GM10266 (cell line): ENCODE results near the gene SCN10A.
A peak's percentile ranks its signal among the peaks of the same experiment; 100 is the strongest.

Source experiments
- DNase-seq: peaks from one replicate; pipeline ENCODE4 v3.0.0; 2012; ENCODE audit errors: extremely low spot score
- TF ChIP-seq, protein P1 (sequence below): IDR thresholded peaks from 2 replicates; pipeline ENCODE4 v1.5.1; 2012; ENCODE audit warnings: mild to moderate bottlenecking, low read depth; ENCODE audit not compliant: control insufficient read depth, insufficient read depth; ENCODE audit errors: missing control alignments

SCN10A gene

GRCh38 chr3:38824349-38824748, 8.3 kb upstream of the SCN10A start:
- TF ChIP-seq, protein P1, sequence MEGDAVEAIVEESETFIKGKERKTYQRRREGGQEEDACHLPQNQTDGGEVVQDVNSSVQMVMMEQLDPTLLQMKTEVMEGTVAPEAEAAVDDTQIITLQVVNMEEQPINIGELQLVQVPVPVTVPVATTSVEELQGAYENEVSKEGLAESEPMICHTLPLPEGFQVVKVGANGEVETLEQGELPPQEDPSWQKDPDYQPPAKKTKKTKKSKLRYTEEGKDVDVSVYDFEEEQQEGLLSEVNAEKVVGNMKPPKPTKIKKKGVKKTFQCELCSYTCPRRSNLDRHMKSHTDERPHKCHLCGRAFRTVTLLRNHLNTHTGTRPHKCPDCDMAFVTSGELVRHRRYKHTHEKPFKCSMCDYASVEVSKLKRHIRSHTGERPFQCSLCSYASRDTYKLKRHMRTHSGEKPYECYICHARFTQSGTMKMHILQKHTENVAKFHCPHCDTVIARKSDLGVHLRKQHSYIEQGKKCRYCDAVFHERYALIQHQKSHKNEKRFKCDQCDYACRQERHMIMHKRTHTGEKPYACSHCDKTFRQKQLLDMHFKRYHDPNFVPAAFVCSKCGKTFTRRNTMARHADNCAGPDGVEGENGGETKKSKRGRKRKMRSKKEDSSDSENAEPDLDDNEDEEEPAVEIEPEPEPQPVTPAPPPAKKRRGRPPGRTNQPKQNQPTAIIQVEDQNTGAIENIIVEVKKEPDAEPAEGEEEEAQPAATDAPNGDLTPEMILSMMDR: no peak

DNA sequence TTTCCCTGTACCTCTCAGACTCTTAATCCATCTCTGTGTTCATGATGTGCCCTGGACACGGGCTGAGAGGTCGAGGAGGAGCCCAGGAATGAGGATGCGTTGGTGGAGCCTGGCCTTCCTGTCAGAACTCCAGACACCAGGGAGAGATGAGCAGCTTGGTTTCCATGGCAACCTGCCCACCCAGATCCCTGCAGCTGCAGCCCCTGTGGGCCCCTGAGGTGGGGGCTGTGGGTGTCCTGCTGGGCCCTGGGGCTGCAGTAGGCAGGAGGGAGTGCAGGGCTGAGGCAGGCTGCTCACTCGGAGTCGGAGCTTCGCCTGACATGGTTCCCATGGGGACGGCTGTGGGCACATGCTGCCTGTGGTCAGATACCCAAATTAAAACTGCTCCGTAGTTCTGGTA, 7.7 kb upstream of the SCN10A start:
- DNase-seq: no peak
- TF ChIP-seq, protein P1: no peak

More at GRCh38 chr3:38824349-38824748, 8.3 kb upstream of the SCN10A start:
- DNase-seq: no peak

- TF ChIP-seq, protein P1: no peak
- no peak for DNase-seq
Observed at GRCh38 chr3:38823186-38823585, 7.2 kb upstream of the SCN10A start.

DNA sequence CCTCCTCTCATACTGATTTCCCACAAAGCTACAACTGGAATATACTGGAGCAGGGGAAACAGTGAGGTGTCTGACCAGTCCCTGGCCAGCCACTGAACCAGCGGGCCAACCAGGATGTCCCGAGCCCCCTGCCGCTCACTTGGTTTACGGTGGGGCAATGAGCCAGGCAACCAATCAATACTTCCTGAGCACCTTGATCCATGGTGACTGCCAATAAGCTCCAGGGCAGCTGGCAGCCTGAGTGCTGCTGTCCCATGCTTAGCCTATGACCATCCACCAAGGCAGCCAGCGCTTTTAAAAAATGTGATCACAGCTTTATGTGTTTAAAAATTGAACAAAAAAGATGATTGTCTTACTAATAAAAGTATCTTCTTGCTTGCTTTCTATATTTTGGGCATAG, 4.2 kb downstream of the SCN10A start:
- no peak for DNase-seq
- TF ChIP-seq, protein P1: no peak

- TF ChIP-seq, protein P1: no peak
- peak; percentile 43 for DNase-seq
Observed at GRCh38 chr3:38805765-38806386, 10.1 kb downstream of the SCN10A start.

DNA sequence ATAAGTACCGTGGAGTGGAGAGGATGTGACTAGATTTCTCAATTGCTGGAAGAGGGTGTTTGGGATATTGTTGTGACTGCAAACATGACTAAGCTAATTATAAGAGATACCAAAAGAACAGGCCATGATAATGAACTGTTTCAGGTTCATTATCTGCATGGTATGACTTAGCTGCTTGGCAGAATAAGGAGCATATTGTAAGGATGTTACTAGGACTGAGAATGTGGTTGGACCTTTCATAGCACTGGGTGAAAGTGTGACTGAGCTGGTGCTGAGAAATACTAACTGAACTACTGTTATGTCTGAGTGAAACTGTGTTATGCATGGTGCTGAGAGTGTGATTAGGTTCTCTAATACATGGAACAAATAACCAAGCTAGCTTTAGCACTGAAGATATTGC, 11.0 kb downstream of the SCN10A start:
- TF ChIP-seq, protein P1: no peak
- no peak for DNase-seq

GRCh38 chr3:38800511-38800910, 15.5 kb downstream of the SCN10A start:
- DNase-seq: no peak
- TF ChIP-seq, protein P1: no peak
